NCI-H1417 (cell line): ENCODE results near the gene ADCK2.
"Not testable (repeated sequence)": the region's sequence is repeated elsewhere in the genome, so short reads cannot be mapped to it uniquely, and the experiment has no call there.

ENCODE experiments used
- DNase-seq, 3 experiments: peaks; one replicate each; lab custom pipeline; 2025; lab: John Stamatoyannopoulos, UW

Gene ADCK2

DNA sequence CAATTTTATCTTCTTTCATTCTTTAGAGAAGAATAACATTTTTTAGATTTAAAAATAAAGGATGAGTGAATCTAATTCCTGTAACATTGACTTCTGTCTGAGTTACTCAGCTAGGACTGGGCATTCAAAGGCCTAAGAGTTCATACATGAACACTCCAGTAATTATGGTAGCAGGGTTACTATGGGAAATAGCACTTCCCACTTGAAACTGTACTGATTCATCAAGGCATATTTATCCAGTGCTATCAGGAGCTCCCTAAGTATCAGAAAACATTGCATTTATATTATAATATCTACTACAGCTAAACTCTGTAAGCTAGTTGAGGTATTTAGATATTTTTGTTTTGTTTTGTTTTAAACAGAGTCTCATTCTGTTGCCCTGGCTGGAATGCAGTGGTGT lies 65.5 kb downstream of the ADCK2 start:
- no peak for DNase-seq

DNA sequence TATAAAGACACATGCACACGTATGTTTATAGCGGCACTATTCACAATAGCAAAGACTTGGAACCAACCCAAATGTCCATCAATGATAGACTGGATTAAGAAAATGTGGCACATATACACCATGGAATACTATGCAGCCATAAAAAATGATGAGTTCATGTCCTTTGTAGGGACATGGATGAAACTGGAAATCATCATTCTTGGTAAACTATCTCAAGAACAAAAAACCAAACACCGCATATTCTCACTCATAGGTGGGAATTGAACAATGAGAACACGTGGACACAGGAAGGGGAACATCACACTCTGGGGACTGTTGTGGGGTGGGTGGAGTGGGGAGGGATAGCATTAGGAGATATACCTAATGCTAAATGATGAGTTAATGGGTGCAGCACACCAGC lies 70.5 kb downstream of the ADCK2 start:
- DNase-seq = not testable (repeated sequence)

DNA sequence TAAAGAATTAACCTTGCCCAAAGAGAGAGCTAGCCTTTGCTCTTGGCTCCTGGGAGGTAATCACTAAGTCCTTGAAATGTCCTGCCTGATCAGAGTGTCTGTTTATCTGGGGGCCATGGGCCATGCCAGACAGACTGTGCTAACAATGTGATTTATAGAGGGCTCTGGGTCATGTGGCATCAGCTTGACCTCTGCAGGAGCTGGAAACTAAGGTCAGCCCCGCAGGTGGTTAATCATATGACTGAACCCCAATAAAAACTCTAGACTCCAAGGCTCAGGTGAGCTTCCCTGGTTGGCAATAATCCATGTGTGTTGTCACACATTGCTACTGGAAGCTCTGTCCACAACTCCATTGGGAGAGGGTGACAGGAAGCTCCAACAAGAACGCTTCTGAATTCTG lies 71.3 kb downstream of the ADCK2 start:
- DNase-seq = no peak
